CD4-positive, CD25-positive, alpha-beta regulatory T cell (primary cell): ENCODE measurements around the gene CXCL3. TPM values are rescaled to one million over a fixed set of nuclear protein-coding genes. Genes with fewer than 3 reads are reported as not detected.

Source experiments
- ATAC-seq, 2 donors: fragments of 150-1000 bp; cut with Tn5 transposase; one replicate each; pipeline ENCODE4 v1.10.0; 2021; ENCODE audit warnings: low read depth in 2 of 2, moderate number of reproducible peaks in 2 of 2, moderate library complexity in 1 of 2
- DNase-seq, 3 donors: peaks; one replicate each; pipeline versions ENCODE4 v3.0.0 to v3.0.0-alpha.2; 2012 to 2022; ENCODE audit warnings: mixed read lengths in 1 of 3
- H3K27ac ChIP-seq: one replicate; pipeline ENCODE4 v1.7.0; 2013; ENCODE audit warnings: mild to moderate bottlenecking, low read length; ENCODE audit not compliant: insufficient read depth, poor library complexity, severe bottlenecking
- H3K27me3 ChIP-seq: one replicate; pipeline ENCODE4 v1.7.0; 2013; ENCODE audit warnings: low read length; ENCODE audit not compliant: control insufficient read depth, insufficient read depth
- H3K36me3 ChIP-seq: one replicate; pipeline ENCODE4 v1.7.0; 2013; ENCODE audit warnings: mild to moderate bottlenecking, low read length, moderate library complexity; ENCODE audit not compliant: control insufficient read depth, insufficient read depth
- H3K4me1 ChIP-seq: 2 replicates; pipeline ENCODE4 v1.7.0; 2013; ENCODE audit warnings: mild to moderate bottlenecking, low read length; ENCODE audit not compliant: insufficient read depth, control insufficient read depth, poor library complexity, severe bottlenecking
- H3K4me3 ChIP-seq: one replicate; pipeline ENCODE4 v1.7.0; 2013; ENCODE audit warnings: low read depth, mild to moderate bottlenecking, low read length, moderate library complexity
- H3K9me3 ChIP-seq, 2 experiments: 1 replicate in 1 of 2; 2 replicates in 1 of 2; pipeline ENCODE4 v1.7.0; 2013; ENCODE audit warnings: low read length in 2 of 2, mild to moderate bottlenecking in 1 of 2, moderate library complexity in 1 of 2; ENCODE audit not compliant: control insufficient read depth in 2 of 2
- H3K27ac Mint-ChIP-seq, 3 donors: one replicate each; pipeline ENCODE4 v1.8.0; 2020 to 2022; ENCODE audit warnings: mild to moderate bottlenecking in 3 of 3, mixed read lengths in 3 of 3, moderate library complexity in 2 of 3
- H3K27me3 Mint-ChIP-seq: one replicate; pipeline ENCODE4 v1.8.0; 2022; ENCODE audit warnings: mild to moderate bottlenecking, mixed read lengths
- H3K36me3 Mint-ChIP-seq: one replicate; pipeline ENCODE4 v1.8.0; 2020; ENCODE audit warnings: mixed read lengths
- H3K4me1 Mint-ChIP-seq, 4 donors: one replicate each; pipeline ENCODE4 v1.8.0; 2020 to 2022; ENCODE audit warnings: mixed read lengths in 4 of 4, mild to moderate bottlenecking in 1 of 4
- H3K4me3 Mint-ChIP-seq, 4 donors: one replicate each; pipeline ENCODE4 v1.8.0; 2020 to 2022; ENCODE audit warnings: mild to moderate bottlenecking in 4 of 4, mixed read lengths in 4 of 4, moderate library complexity in 3 of 4
- H3K9me3 Mint-ChIP-seq, 7 donors: one replicate each; pipeline ENCODE4 v1.8.0; 2020 to 2022; ENCODE audit warnings: mixed read lengths in 7 of 7, mild to moderate bottlenecking in 3 of 7, moderate library complexity in 2 of 7
- polyA plus RNA-seq, 4 donors: library from polyadenylated mRNA; unstranded; fragments of 300-500 nt; fragmentation: Illumina TruSeq; gene quantifications; one replicate each; pipeline ENCODE4 v1.2.3, GENCODE V29; 2021
- total RNA-seq: library from RNA; stranded (reverse); gene quantifications from one replicate; pipeline ENCODE4 v1.2.3, GENCODE V29; 2022

The CXCL3 gene
- total and polyA plus RNA-seq, 5 donors from 2014 or later: not detected

- Histone ChIP-seq H3K36me3 (no peaks in the 10 kb centered on the region), H3K27ac (no peak overlapping the region), H3K4me3 (no peak overlapping the region), H3K9me3 (no peaks in the 10 kb centered on the region), H3K27me3 (no peaks in the 10 kb centered on the region), H3K4me1 (no peaks in the 10 kb centered on the region)
- Mint-ChIP-seq H3K27ac (no peak overlapping the region), H3K4me1 (no peaks in the 10 kb centered on the region), H3K27me3 (peaks cover 5% of the 10 kb centered on the region), H3K9me3 (peaks cover 0 to 11% (median 2%) of the 10 kb centered on the region in 7 donors), H3K36me3 (no peaks in the 10 kb centered on the region), H3K4me3 (no peak overlapping the region)
- DNase-seq: no peak
- no peak for ATAC-seq
Observed at GRCh38 chr4:74054483-74055047, 16.1 kb upstream of the CXCL3 start.

- ATAC-seq (no peak), DNase-seq (no peak)
- Mint-ChIP-seq H3K27ac (no peak overlapping the region), H3K4me1 (no peaks in the 10 kb centered on the region), H3K36me3 (no peaks in the 10 kb centered on the region), H3K27me3 (peaks cover 20% of the 10 kb centered on the region), H3K9me3 (peaks cover 0 to 22% (median 5%) of the 10 kb centered on the region in 7 donors), H3K4me3 (no peak overlapping the region)
- Histone ChIP-seq H3K9me3 (no peaks in the 10 kb centered on the region), H3K27ac (no peak overlapping the region), H3K27me3 (no peaks in the 10 kb centered on the region), H3K4me3 (no peak overlapping the region), H3K36me3 (no peaks in the 10 kb centered on the region), H3K4me1 (no peaks in the 10 kb centered on the region)
Observed at GRCh38 chr4:74047152-74047551, 8.7 kb upstream of the CXCL3 start.

GRCh38 chr4:74045772-74046171 lies 7.3 kb upstream of the CXCL3 start:
- Mint-ChIP-seq H3K27ac (no peak overlapping the region), H3K4me1 (no peaks in the 10 kb centered on the region), H3K9me3 (peaks cover 0 to 17% (median 5%) of the 10 kb centered on the region in 7 donors), H3K4me3 (no peak overlapping the region), H3K27me3 (peaks cover 20% of the 10 kb centered on the region), H3K36me3 (no peaks in the 10 kb centered on the region)
- Histone ChIP-seq H3K27ac (no peak overlapping the region), H3K36me3 (no peaks in the 10 kb centered on the region), H3K27me3 (peaks cover 2% of the 10 kb centered on the region), H3K9me3 (no peaks in the 10 kb centered on the region), H3K4me3 (no peak overlapping the region), H3K4me1 (no peaks in the 10 kb centered on the region)
- no peak for ATAC-seq
- no peak for DNase-seq

- no peak for DNase-seq
- Mint-ChIP-seq H3K4me1 (no peaks in the 10 kb centered on the region), H3K27me3 (peaks cover 22% of the 10 kb centered on the region)
Observed at GRCh38 chr4:74045247-74045646, 6.8 kb upstream of the CXCL3 start.

GRCh38 chr4:74044677-74045076 lies 6.2 kb upstream of the CXCL3 start:
- no peak for ATAC-seq
- H3K36me3 Mint-ChIP-seq: no peaks in the 10 kb centered on the region

More at GRCh38 chr4:74045247-74045646, 6.8 kb upstream of the CXCL3 start:
- Mint-ChIP-seq H3K9me3 (peaks cover under 1 to 17% (median 5%) of the 10 kb centered on the region in 7 donors), H3K27ac (no peak overlapping the region), H3K4me3 (no peak overlapping the region), H3K36me3 (no peaks in the 10 kb centered on the region)
- Histone ChIP-seq H3K27ac (no peak overlapping the region), H3K4me3 (no peak overlapping the region), H3K36me3 (no peaks in the 10 kb centered on the region), H3K4me1 (no peaks in the 10 kb centered on the region), H3K9me3 (no peaks in the 10 kb centered on the region), H3K27me3 (peaks cover 2% of the 10 kb centered on the region)
- no peak for ATAC-seq

GRCh38 chr4:74042681-74043080 lies 4.2 kb upstream of the CXCL3 start:
- H3K27me3 Mint-ChIP-seq: peaks cover 37% of the 10 kb centered on the region
- Histone ChIP-seq H3K4me3 (no peak overlapping the region), H3K36me3 (no peaks in the 10 kb centered on the region), H3K27me3 (peaks cover 18% of the 10 kb centered on the region), H3K27ac (no peak overlapping the region), H3K9me3 (no peaks in the 10 kb centered on the region), H3K4me1 (no peaks in the 10 kb centered on the region)
- no peak overlapping the region for H3K27ac Mint-ChIP-seq
- ATAC-seq: no peak
- peaks cover 0 to 11% (median 3%) of the 10 kb centered on the region in 4 donors for H3K4me1 Mint-ChIP-seq
- peaks cover 0 to 13% (median 1%) of the 10 kb centered on the region in 7 donors for H3K9me3 Mint-ChIP-seq
- H3K4me3 Mint-ChIP-seq: no peak overlapping the region
- H3K36me3 Mint-ChIP-seq: no peaks in the 10 kb centered on the region
- DNase-seq: no peak

More at GRCh38 chr4:74044677-74045076, 6.2 kb upstream of the CXCL3 start:
- Histone ChIP-seq H3K27ac (no peak overlapping the region), H3K4me3 (no peak overlapping the region), H3K9me3 (no peaks in the 10 kb centered on the region), H3K4me1 (no peaks in the 10 kb centered on the region), H3K36me3 (no peaks in the 10 kb centered on the region), H3K27me3 (peaks cover 7% of the 10 kb centered on the region)
- peaks cover 23% of the 10 kb centered on the region for H3K27me3 Mint-ChIP-seq
- peaks cover 1 to 17% (median 5%) of the 10 kb centered on the region in 7 donors for H3K9me3 Mint-ChIP-seq
- no peak overlapping the region for H3K27ac Mint-ChIP-seq
- DNase-seq: no peak
- H3K4me1 Mint-ChIP-seq: no peaks in the 10 kb centered on the region
- no peak overlapping the region for H3K4me3 Mint-ChIP-seq

- Histone ChIP-seq H3K4me3 (no peak overlapping the region), H3K36me3 (no peaks in the 10 kb centered on the region), H3K27me3 (peaks cover 23% of the 10 kb centered on the region), H3K9me3 (no peaks in the 10 kb centered on the region), H3K27ac (no peak overlapping the region), H3K4me1 (no peaks in the 10 kb centered on the region)
- Mint-ChIP-seq H3K27me3 (peaks cover 28% of the 10 kb centered on the region), H3K4me1 (peaks cover 0 to 11% (median 3%) of the 10 kb centered on the region in 4 donors), H3K4me3 (no peak overlapping the region), H3K27ac (no peak overlapping the region), H3K36me3 (no peaks in the 10 kb centered on the region), H3K9me3 (peaks cover 0 to 4% (median 1%) of the 10 kb centered on the region in 7 donors)
- ATAC-seq: no peak
- DNase-seq: no peak
Observed at GRCh38 chr4:74041418-74041817, 2.9 kb upstream of the CXCL3 start.

GRCh38 chr4:74039315-74039763 lies 850 bp upstream of the CXCL3 start:
- H3K9me3 Mint-ChIP-seq: peaks cover 0 to 3% (median 0%) of the 10 kb centered on the region in 7 donors
- H3K36me3 Mint-ChIP-seq: no peaks in the 10 kb centered on the region
- Histone ChIP-seq H3K9me3 (no peaks in the 10 kb centered on the region), H3K27ac (no peak overlapping the region), H3K27me3 (peaks cover 23% of the 10 kb centered on the region), H3K4me3 (peak overlapping the region; percentile 46), H3K4me1 (no peaks in the 10 kb centered on the region), H3K36me3 (no peaks in the 10 kb centered on the region)
- peak overlapping the region in 2 of 4 donors; percentile 56 to 67 for H3K4me3 Mint-ChIP-seq
- peaks cover 0 to 11% (median 3%) of the 10 kb centered on the region in 4 donors for H3K4me1 Mint-ChIP-seq
- no peak overlapping the region for H3K27ac Mint-ChIP-seq
- H3K27me3 Mint-ChIP-seq: peaks cover 30% of the 10 kb centered on the region
- no peak for DNase-seq
- ATAC-seq: no peak
